Right renal cortex interstitium (tissue), 3 donors: ENCODE data around the gene PTCRA. TPM values are rescaled to one million over a fixed set of nuclear protein-coding genes. Genes with fewer than 3 reads are reported as not detected.
A peak's percentile ranks its signal among the peaks of the same experiment; 100 is the strongest.
"Not testable (repeated sequence)": the region's sequence is repeated elsewhere in the genome, so short reads cannot be mapped to it uniquely, and the experiment has no call there.

Experiments
- DNase-seq, 3 donors: peaks; one replicate each; pipeline ENCODE4 v3.0.0-alpha.2; 2013; ENCODE audit warnings: low read depth in 3 of 3, low spot score in 2 of 3
- polyA plus RNA-seq, 3 donors: library from polyadenylated mRNA; unstranded; fragments of 120-200 nt; gene quantifications; one replicate each; pipeline ENCODE4 v1.2.1, GENCODE V29; 2013; ENCODE audit not compliant: insufficient read length in 3 of 3

Gene PTCRA, protein sequence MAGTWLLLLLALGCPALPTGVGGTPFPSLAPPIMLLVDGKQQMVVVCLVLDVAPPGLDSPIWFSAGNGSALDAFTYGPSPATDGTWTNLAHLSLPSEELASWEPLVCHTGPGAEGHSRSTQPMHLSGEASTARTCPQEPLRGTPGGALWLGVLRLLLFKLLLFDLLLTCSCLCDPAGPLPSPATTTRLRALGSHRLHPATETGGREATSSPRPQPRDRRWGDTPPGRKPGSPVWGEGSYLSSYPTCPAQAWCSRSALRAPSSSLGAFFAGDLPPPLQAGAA
- under 1 TPM; 0.24 to 0.51 (median 0.28) TPM for polyA plus RNA-seq

- no peak for DNase-seq
Observed at GRCh38 chr6:42915732-42916131, at the start of gene PTCRA. TSS of gene PTCRA (plus strand) at chr6:42916053. CDS start at chr6:42916070, 17 bp downstream.

- no peak for DNase-seq
Observed at GRCh38 chr6:42870145-42870936, 45.5 kb upstream of the PTCRA start.

DNA sequence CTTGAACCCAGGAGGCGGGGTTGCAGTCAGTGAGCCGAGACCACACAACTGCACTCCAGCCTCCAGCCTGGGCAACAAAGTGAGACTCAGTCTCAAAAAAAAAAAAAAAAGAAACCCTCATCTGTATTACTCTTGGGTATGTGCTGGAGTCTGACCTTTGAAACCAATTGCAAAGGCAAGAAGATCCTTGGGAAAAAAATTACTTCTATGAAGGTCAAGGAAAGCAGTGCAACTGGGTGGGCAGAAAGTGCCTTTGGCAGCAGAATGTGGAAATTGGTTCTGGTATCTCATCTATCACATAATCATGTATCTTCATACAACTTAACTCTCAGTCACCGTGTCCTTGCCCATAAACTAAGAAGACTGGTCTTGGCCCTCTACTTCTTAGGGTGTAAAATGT is 44.1 kb upstream of the PTCRA start:
- no peak for DNase-seq

GRCh38 chr6:42873313-42873712 is 42.5 kb upstream of the PTCRA start:
- no peak for DNase-seq

DNA sequence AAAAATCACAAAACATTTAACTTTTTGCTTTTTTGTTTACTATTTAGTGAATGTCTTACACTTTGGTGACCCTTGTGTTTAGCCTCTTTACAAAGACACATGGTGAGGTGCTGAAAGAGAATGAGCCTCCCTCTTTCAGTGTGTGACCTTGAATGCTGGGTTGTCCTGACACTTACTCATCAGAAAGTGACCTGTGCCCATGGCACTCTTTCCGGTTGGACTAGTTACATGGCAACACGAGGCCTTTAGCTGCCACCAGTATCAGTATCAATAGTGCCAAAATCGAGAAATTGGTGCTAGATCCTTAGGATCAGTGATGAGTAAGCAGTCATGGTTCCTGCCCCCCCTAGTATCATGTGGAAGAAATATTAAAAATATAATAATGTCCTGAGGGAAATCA is 38.2 kb upstream of the PTCRA start:
- DNase-seq, result no peak

- peak; percentile 81 to 91 (median 84) for DNase-seq
Observed at GRCh38 chr6:42879372-42880239, 36.2 kb upstream of the PTCRA start, which contains the start of gene RPL7L1. TSS of gene RPL7L1 (plus strand) at chr6:42879616. CDS start at chr6:42879911, 295 bp downstream.

DNA sequence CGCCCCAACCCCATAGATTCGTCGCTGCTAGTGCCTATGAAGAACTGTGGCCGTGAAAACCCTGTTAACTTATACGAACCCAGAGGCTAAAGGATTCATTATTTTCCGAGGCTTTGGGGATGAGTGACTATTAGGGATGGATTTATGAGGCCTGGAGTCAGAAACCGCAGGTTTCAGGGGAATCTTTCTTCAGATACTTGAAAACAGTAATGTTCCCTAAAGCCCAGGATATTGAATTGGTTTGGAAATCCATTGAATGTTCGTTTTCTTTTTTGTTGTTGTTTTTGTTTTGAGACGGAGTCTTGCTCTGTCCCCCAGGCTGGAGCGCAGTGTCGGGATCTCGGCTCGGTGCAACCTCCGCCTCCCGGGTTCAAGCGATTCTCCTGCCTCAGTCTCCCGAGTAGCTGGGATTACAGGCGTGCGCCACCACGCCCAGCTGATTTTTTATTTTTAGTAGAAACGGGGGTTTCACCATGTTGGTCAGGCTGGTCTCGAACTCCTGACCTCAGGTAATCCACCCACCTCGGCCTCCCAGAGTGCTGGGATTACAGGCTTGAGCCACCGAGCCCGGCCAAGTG is 35.5 kb upstream of the PTCRA start:
- DNase-seq, result not testable (repeated sequence)

DNA sequence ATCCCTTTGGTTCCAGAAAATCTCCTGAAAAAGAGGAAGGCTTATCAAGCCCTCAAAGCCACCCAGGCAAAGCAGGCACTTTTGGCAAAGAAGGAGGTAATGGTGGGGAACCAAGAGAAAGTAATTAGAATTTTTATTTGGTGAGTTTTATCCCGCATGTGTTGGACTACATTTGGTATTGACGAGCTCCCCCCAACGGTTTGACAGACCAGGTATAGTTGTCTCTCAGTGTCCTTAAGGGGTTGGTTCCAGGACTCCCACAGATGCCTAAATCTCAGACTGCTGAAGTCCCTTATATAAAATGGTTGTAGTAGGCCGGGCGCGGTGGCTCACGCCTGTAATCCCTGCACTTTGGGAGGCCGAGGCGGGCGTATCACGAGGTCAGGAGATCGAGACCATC is 35.0 kb upstream of the PTCRA start:
- not testable (repeated sequence) for DNase-seq

- no peak for DNase-seq
Observed at GRCh38 chr6:42885702-42886101, 30.2 kb upstream of the PTCRA start.

DNA sequence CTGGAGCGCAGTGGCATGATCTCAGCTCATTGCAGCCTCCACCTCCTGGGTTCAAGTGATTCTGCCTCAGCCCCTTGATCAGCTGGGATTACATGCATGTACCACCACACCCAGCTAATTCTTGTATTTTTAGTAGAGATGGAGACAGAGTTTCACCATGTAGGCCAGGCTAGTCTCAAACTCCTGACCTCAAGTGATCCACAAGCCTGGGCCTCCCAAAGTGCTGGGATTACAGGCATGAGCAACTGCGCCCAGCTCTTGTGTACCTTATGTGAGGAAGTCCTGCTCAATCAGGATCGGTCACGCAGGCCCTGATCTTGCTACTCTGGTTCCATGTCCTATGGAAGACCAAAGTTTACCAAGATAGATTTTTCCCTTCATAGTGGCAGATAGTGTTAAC is 27.7 kb upstream of the PTCRA start:
- not testable (repeated sequence) for DNase-seq

DNA sequence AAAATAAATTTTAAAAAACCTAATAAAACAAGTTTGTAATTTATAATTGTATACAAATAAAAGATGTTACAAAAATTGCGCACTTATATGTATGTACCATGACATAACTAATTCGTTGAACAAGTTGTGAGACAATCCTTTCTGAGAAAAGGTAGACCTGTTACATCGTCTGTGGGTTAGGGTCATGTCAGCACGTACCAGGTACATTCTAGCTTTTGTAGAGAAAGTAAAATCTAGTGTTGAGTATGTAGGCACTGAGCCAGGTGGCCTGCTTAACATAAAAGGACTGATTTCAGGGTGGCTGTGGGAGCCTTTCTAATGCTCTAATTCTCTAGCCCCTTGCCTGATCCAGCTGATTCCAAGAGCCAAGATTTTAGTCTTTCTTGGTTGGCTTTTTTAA is 26.0 kb upstream of the PTCRA start:
- DNase-seq, result no peak

- peak; percentile 85 to 94 (median 90) for DNase-seq
Observed at GRCh38 chr6:42890311-42891198, 25.3 kb upstream of the PTCRA start.

GRCh38 chr6:42891199-42891722 is 24.6 kb upstream of the PTCRA start:
- no peak for DNase-seq

DNA sequence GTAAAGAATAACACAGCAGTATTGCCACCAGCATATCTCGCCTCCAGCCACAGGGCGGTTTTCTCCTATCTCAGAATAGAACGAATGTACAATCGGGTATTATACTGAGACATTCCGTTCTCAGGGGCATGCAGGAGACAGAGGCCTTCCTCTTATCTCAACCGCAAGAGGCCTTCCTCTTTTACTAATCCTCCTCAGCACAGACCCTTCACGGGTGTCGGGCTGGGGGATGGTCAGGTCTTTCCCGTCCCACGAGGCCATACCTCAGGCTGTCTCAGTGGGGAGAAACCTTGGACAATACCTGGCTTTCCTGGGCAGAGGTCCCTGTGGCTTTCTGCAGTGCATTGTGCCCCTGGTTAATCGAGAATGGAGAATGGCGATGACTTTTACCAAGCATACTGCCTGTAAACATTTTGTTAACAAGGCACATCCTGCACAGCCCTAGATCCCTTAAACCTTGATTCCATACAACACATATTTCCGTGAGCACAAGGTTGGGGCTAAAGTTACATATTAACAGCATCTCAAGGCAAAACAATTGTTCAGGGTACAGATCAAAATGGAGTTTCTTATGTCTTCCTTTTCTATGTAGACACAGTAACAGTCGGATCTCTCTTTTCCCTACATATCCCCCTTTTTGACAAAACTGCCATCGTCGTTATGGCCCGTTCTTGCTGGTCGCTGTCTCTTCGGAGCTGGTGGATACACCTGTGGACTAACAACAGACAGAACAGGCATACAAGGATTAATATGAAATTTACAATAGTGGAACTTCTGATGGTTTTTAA is 21.6 kb upstream of the PTCRA start:
- not testable (repeated sequence) for DNase-seq

- DNase-seq, result no peak
Observed at GRCh38 chr6:42896178-42896719, 19.6 kb upstream of the PTCRA start.

DNA sequence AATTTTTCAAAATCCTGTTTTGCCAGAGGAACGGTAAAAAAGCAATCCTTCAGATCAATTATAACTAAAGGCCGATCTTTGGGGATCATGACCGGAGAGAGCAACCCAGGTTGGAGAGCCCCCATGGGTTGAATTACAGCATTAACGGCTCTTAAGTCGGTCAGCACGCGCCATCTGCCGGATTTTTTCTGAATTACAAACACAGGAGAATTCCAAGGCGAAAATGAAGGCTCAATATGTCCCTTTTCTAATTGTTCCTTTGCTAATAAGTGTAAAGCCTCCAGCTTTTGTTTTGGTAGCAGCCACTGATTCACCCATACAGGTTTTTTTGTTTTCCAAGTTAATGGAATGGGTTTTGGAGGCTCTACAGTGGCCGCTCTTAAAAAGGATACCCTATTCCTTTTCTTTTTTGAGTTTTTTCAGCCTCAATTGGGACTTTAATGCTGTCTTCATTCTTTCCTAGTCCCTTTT is 16.9 kb upstream of the PTCRA start:
- DNase-seq, result no peak

DNA sequence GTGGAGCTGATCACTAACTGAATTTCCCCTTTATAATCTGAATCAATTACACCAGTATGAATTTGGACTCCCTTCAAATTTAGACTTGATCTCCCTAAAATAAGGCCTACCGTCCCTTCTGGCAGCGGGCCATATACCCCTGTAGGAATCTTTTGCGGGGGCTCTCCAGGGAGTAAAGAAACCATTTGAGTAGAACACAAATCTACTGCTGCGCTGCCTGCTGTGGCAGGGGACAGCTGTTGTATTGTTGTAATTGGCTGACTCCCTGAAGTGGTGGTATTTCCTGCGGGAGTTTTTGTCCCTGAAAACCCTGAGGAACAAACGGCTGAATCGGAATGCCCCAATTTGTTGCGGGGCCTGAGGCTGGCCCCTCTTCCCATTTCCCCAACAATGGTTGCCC is 16.0 kb upstream of the PTCRA start:
- no peak for DNase-seq

- DNase-seq, result peak in 1 of 3 donors; percentile 74
Observed at GRCh38 chr6:42901538-42901957, 14.3 kb upstream of the PTCRA start.
